IMR-90 (cell line): ENCODE results near the gene DHRS3. TPM values are rescaled to one million over a fixed set of nuclear protein-coding genes. Genes with fewer than 3 reads are reported as not detected.
A peak's percentile ranks its signal among the peaks of the same experiment; 100 is the strongest.

Source experiments
- ATAC-seq: fragments of 200-7000 bp; cut with Tn5 transposase; 2 replicates; pipeline ENCODE4 v1.9.1; 2020; ENCODE audit warnings: low read depth, mild to moderate bottlenecking, moderate library complexity
- BruUV-seq: library from RNA; stranded (reverse); fragments of 400-500 nt; replicated peaks from 2 replicates; lab custom pipeline; 2021; lab: Mats Ljungman, UMichigan
- CTCF ChIA-PET: fragments of 300-600 bp; formaldehyde crosslinking; extraction: SDS; loops from one replicate; lab custom pipeline; 2021; ENCODE audit warnings: antibody characterized with exemption; lab: Yijun Ruan, JAX
- POLR2A ChIA-PET: fragments of 300-600 bp; sonication (Branson Sonifier 250); formaldehyde crosslinking; loops from one replicate; lab custom pipeline; 2022; ENCODE audit warnings: antibody characterized with exemption; ENCODE audit not compliant: unreplicated experiment; lab: Charles Lee
- DNase-seq: peaks from one replicate; pipeline ENCODE4 v3.0.0; 2013
- H2AFZ ChIP-seq: replicated peaks from 2 replicates; pipeline ENCODE3; 2013; ENCODE audit warnings: low read length, mild to moderate bottlenecking; ENCODE audit not compliant: poor library complexity
- H2AK5ac ChIP-seq: 2 replicates; pipeline ENCODE4 v1.6.1; 2013; ENCODE audit warnings: low read depth, low read length, inconsistent platforms
- H2AK9ac ChIP-seq: replicated peaks from 2 replicates; pipeline ENCODE3; 2013; ENCODE audit warnings: mild to moderate bottlenecking, low read depth, low read length, moderate library complexity; ENCODE audit not compliant: poor library complexity
- H2BK120ac ChIP-seq: 2 replicates; pipeline ENCODE4 v1.6.1; 2013; ENCODE audit warnings: low read depth, low read length, inconsistent platforms
- H2BK15ac ChIP-seq: 3 replicates; pipeline ENCODE4 v1.6.1; 2013; ENCODE audit warnings: low read depth, low read length, inconsistent platforms
- H2BK20ac ChIP-seq: 2 replicates; pipeline ENCODE4 v1.6.1; 2013; ENCODE audit warnings: low read depth, mild to moderate bottlenecking, inconsistent platforms, low read length, moderate library complexity
- H2BK5ac ChIP-seq: 2 replicates; pipeline ENCODE4 v1.6.1; 2013; ENCODE audit warnings: mild to moderate bottlenecking, low read depth, low read length, inconsistent platforms; ENCODE audit not compliant: poor library complexity, severe bottlenecking
- H3K14ac ChIP-seq: replicated peaks from 2 replicates; pipeline ENCODE4 v1.6.1; 2013; ENCODE audit warnings: low read depth, low read length, inconsistent platforms
- H3K18ac ChIP-seq: 2 replicates; pipeline ENCODE4 v1.6.1; 2013; ENCODE audit warnings: low read depth, low read length, control low read depth
- H3K23ac ChIP-seq: 2 replicates; pipeline ENCODE4 v1.6.1; 2013; ENCODE audit warnings: low read depth, low read length, inconsistent platforms
- H3K27ac ChIP-seq: 2 replicates; pipeline ENCODE4 v1.5.1; 2013; ENCODE audit warnings: mild to moderate bottlenecking, control low read depth, low read length; ENCODE audit not compliant: insufficient read depth
- H3K27me3 ChIP-seq: 2 replicates; pipeline ENCODE4 v1.6.1; 2013; ENCODE audit warnings: low read length; ENCODE audit not compliant: control insufficient read depth, insufficient read depth
- H3K36me3 ChIP-seq: 2 replicates; pipeline ENCODE4 v1.6.1; 2013; ENCODE audit warnings: low read length, mixed read lengths; ENCODE audit not compliant: control insufficient read depth, insufficient read depth
- H3K4ac ChIP-seq: 2 replicates; pipeline ENCODE4 v1.6.1; 2013; ENCODE audit warnings: low read depth, low read length, inconsistent platforms
- H3K4me1 ChIP-seq: 2 replicates; pipeline ENCODE4 v1.6.1; 2013; ENCODE audit warnings: low read length, mixed read lengths; ENCODE audit not compliant: control insufficient read depth, insufficient read depth
- H3K4me2 ChIP-seq: 2 replicates; pipeline ENCODE4 v1.6.1; 2013; ENCODE audit warnings: low read depth, mild to moderate bottlenecking, control low read depth, low read length, moderate library complexity
- H3K4me3 ChIP-seq: 2 replicates; pipeline ENCODE4 v1.5.1; 2013; ENCODE audit warnings: low read depth, mild to moderate bottlenecking, control low read depth, low read length, moderate library complexity; ENCODE audit not compliant: insufficient read depth
- H3K56ac ChIP-seq: 2 replicates; pipeline ENCODE4 v1.6.1; 2013; ENCODE audit warnings: low read length, inconsistent platforms; ENCODE audit not compliant: insufficient read depth; ENCODE audit errors: extremely low read depth
- H3K79me1 ChIP-seq, 2 experiments: 2 replicates each; pipeline ENCODE4 v1.6.1; 2013; ENCODE audit warnings: low read length in 2 of 2, inconsistent platforms in 1 of 2, low read depth in 1 of 2
- H3K9ac ChIP-seq: 2 replicates; pipeline ENCODE4 v1.6.1; 2013; ENCODE audit warnings: low read depth, low read length, control low read depth
- H3K9me1 ChIP-seq: 2 replicates; pipeline ENCODE4 v1.6.1; 2013; ENCODE audit warnings: low read length, inconsistent platforms; ENCODE audit not compliant: insufficient read depth
- H3K9me3 ChIP-seq: 2 replicates; pipeline ENCODE4 v1.6.1; 2013; ENCODE audit warnings: low read length; ENCODE audit not compliant: control insufficient read depth, insufficient read depth
- H4K20me1 ChIP-seq: 2 replicates; pipeline ENCODE4 v1.6.1; 2013; ENCODE audit warnings: low read length, inconsistent platforms; ENCODE audit not compliant: insufficient read depth
- H4K5ac ChIP-seq: 2 replicates; pipeline ENCODE4 v1.6.1; 2013; ENCODE audit warnings: mild to moderate bottlenecking, low read depth, low read length, control low read depth
- H4K8ac ChIP-seq, 2 experiments: 2 replicates each; pipeline ENCODE4 v1.6.1; 2013; ENCODE audit warnings: low read depth in 2 of 2, low read length in 2 of 2, control low read depth in 1 of 2, inconsistent platforms in 1 of 2
- H4K91ac ChIP-seq: 2 replicates; pipeline ENCODE4 v1.6.1; 2013; ENCODE audit warnings: low read depth, low read length, inconsistent platforms; ENCODE audit not compliant: insufficient read depth
- BHLHE40 ChIP-seq: fragments of 150-350 bp; IDR thresholded peaks from 2 replicates; pipeline ENCODE4 v1.6.1; 2016; ENCODE audit warnings: mild to moderate bottlenecking, low read depth, low read length
- CEBPB ChIP-seq: IDR thresholded peaks from 2 replicates; pipeline ENCODE4 v1.6.1; 2012; ENCODE audit warnings: low read depth, low read length, improper control_type of control experiment
- CHD1 ChIP-seq: IDR thresholded peaks from 2 replicates; pipeline ENCODE4 v1.6.1; 2012; ENCODE audit warnings: low read depth, low read length, improper control_type of control experiment
- FOS ChIP-seq: fragments of 150-350 bp; IDR thresholded peaks from 2 replicates; pipeline ENCODE4 v1.6.1; 2016; ENCODE audit warnings: low read depth, low read length
- MAFK ChIP-seq: IDR thresholded peaks from 2 replicates; pipeline ENCODE4 v1.6.1; 2012; ENCODE audit warnings: low read depth, low read length, improper control_type of control experiment
- MAZ ChIP-seq: IDR thresholded peaks from 2 replicates; pipeline ENCODE4 v1.6.1; 2012; ENCODE audit warnings: low read depth, mild to moderate bottlenecking, low read length, improper control_type of control experiment, moderate library complexity, borderline replicate concordance
- MXI1 ChIP-seq: IDR thresholded peaks from 2 replicates; pipeline ENCODE4 v1.6.1; 2012; ENCODE audit warnings: low read depth, mild to moderate bottlenecking, low read length, moderate library complexity, borderline replicate concordance
- NFE2L2 ChIP-seq: fragments of 150-350 bp; IDR thresholded peaks from 2 replicates; pipeline ENCODE4 v1.6.1; 2016; ENCODE audit warnings: low read depth, mild to moderate bottlenecking, low read length
- POLR2A ChIP-seq: IDR thresholded peaks from 2 replicates; pipeline ENCODE4 v1.6.1; 2012; ENCODE audit warnings: mild to moderate bottlenecking, low read depth, low read length
- RFX5 ChIP-seq: IDR thresholded peaks from 2 replicates; pipeline ENCODE4 v1.8.0; 2012; ENCODE audit warnings: low read depth, mild to moderate bottlenecking, low read length, moderate library complexity
- SMC3 ChIP-seq: fragments of 150-350 bp; IDR thresholded peaks from 2 replicates; pipeline ENCODE4 v1.6.1; 2016; ENCODE audit warnings: low read depth, mild to moderate bottlenecking, antibody characterized with exemption, low read length, moderate library complexity
- WGBS, 2 experiments: methylation state at CpG; one replicate each; pipeline versions ENCODE4 v1.1.5 to v1.1.7; 2013; ENCODE audit warnings: missing lambda C conversion rate in 2 of 2; ENCODE audit not compliant: insufficient read length in 1 of 2; ENCODE audit errors: extremely low coverage in 2 of 2; 5-methylcytosine and 5-hydroxymethylcytosine counted together
- dilution Hi-C: fragments of 300-500 bp; cut with HindIII; formaldehyde crosslinking; loops from one replicate; pipeline ENCODE4 v1.14.3; 2018; ENCODE audit warnings: low sequenced_read_pairs; ENCODE audit not compliant: unreplicated experiment
- in situ Hi-C: fragments of 300-500 bp; cut with MboI; formaldehyde crosslinking; loops from 3 replicates; pipeline ENCODE4 v1.14.3; 2019; ENCODE audit warnings: low sequenced_read_pairs, inconsistent platforms, mixed read lengths
- intact Hi-C: fragments of 100-400 bp; cut with micrococcal nuclease; formaldehyde crosslinking; loops from 2 replicates; pipeline ENCODE4 v1.10.0; 2022
- polyA plus RNA-seq, 3 experiments: library from polyadenylated mRNA; depleted of rRNA; stranded (reverse); fragments of >200 nt; gene quantifications; 2 replicates each; pipeline ENCODE4 v1.2.3, GENCODE V29; 2012; ENCODE audit warnings: low replicate concordance in 1 of 3
- total RNA-seq: library from RNA; depleted of rRNA; stranded (reverse); fragments of >200 nt; gene quantifications from 2 replicates; pipeline ENCODE4 v1.2.3, GENCODE V29; 2012
- TF ChIP-seq, protein P1 (sequence below): fragments of 150-350 bp; IDR thresholded peaks from 2 replicates; pipeline ENCODE4 v1.6.1; 2016; ENCODE audit warnings: low read depth, mild to moderate bottlenecking, low read length, moderate library complexity, borderline replicate concordance

Gene DHRS3
- total and polyA plus RNA-seq, 2 of the 4 experiments (the other 2 are of a cell fraction) = 11.2 to 14.5 TPM

DNA sequence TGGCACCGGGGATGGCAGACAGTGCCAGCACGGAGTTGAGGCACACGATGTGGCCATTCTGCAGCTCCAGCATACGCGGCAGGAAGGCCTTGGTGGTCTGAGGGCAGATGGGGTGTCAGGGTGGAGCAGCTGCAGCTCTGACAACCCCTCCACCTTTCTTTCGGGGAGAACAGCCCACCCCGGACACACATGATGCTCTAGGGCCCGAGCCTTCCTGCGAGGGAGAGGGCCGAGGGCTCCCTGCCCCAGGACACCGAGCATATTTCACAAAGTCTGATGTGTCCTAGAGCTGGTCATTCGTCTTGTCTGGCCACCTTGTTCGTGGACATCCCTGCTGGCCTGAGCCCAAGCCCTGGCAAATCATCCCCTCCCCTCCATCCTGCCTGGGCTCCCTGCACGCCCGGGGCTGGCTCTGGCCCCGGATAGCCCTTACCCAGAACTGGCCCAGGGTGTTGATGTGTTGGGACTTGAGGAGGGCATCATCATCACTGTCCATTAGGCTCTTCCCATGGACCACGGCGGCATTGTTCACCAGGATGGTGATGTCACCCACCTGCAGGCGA is 39.1 kb downstream of the DHRS3 start:
- POLR2A ChIA-PET = no interaction called here
- ATAC-seq = no peak

More for the DNA sequence above, 39.1 kb downstream of the DHRS3 start:
- no peaks in the 10 kb centered on the region for H3K79me1 ChIP-seq
- H2BK15ac ChIP-seq = no peak overlapping the region
- H3K27ac ChIP-seq = no peak overlapping the region
- H3K9ac ChIP-seq = no peak overlapping the region
- peak overlapping the region; percentile 43 for H2AFZ ChIP-seq
- H3K18ac ChIP-seq = no peak overlapping the region
- peaks cover 3% of the 10 kb centered on the region; the same call in 1 of the 2 replicates for H3K4me1 ChIP-seq
- intact Hi-C loops (no loop called here), dilution Hi-C loops (no loop called here), in situ Hi-C loops (no loop called here)
- H3K4ac ChIP-seq = no peak overlapping the region
- no peak overlapping the region for H2AK9ac ChIP-seq
- H2AK5ac ChIP-seq = 0 out of 2 replicates have a peak overlapping the region, but pooled peaks have one; percentile 8
- BruUV-seq = no TSS peak
- no peaks in the 10 kb centered on the region for H3K9me3 ChIP-seq
- H3K27me3 ChIP-seq = no peaks in the 10 kb centered on the region
- no peak overlapping the region for H4K5ac ChIP-seq
- H3K23ac ChIP-seq = no peak overlapping the region
- H2BK20ac ChIP-seq = no peak overlapping the region
- H3K36me3 ChIP-seq = peaks cover 33% of the 10 kb centered on the region
- H2BK5ac ChIP-seq = no peak overlapping the region
- CTCF ChIA-PET = interaction anchor here (0.5 kb wide), 1 partner anchor 9 kb away, joined by 3 read pairs; no protein-coding TSS in a partner anchor
- no peak overlapping the region for H4K8ac ChIP-seq
- H2BK120ac ChIP-seq = no peak overlapping the region
- DNase-seq = no peak
- 0 out of 2 replicates have a peak, but pooled peaks cover 10% of the 10 kb centered on the region for H3K9me1 ChIP-seq
- 92% methylated on average over 2 of the region's 19 CpGs; no CpG with 5 or more reads in 1 of the 2 experiments for WGBS, 2 experiments
- no peak overlapping the region for H4K91ac ChIP-seq
- no peak overlapping the region for H3K4me2 ChIP-seq
- no peak overlapping the region for H3K14ac ChIP-seq
- TF ChIP-seq MXI1 (no peak), SMC3 (no peak), FOS (no peak), CHD1 (no peak), NFE2L2 (no peak), BHLHE40 (no peak), MAFK (no peak), RFX5 (no peak), CEBPB (no peak), MAZ (no peak), POLR2A (no peak)
- TF ChIP-seq, protein P1, sequence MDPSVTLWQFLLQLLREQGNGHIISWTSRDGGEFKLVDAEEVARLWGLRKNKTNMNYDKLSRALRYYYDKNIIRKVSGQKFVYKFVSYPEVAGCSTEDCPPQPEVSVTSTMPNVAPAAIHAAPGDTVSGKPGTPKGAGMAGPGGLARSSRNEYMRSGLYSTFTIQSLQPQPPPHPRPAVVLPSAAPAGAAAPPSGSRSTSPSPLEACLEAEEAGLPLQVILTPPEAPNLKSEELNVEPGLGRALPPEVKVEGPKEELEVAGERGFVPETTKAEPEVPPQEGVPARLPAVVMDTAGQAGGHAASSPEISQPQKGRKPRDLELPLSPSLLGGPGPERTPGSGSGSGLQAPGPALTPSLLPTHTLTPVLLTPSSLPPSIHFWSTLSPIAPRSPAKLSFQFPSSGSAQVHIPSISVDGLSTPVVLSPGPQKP = no peak
- H3K56ac ChIP-seq = no peak overlapping the region
- H3K4me3 ChIP-seq = no peak overlapping the region
- H4K20me1 ChIP-seq = peaks cover 5% of the 10 kb centered on the region; the same call in 1 of the 2 replicates
